HG02840 (cell line): ENCODE data around the gene ZSCAN22.
A peak's percentile ranks its signal among the peaks of the same experiment; 100 is the strongest.

Source experiments
- ATAC-seq: cut with Tn5 transposase; IDR thresholded peaks from one replicate; pipeline ENCODE4 v1.9.1; 2021; ENCODE audit warnings: mild to moderate bottlenecking, moderate library complexity, moderate number of reproducible peaks; ENCODE audit not compliant: unreplicated experiment, low FRiP score

The ZSCAN22 gene

GRCh38 chr19:58350871-58351557 lies 24.2 kb downstream of the ZSCAN22 start:
- ATAC-seq = no peak

- no peak for ATAC-seq
Measured at GRCh38 chr19:58351558-58351878, 24.7 kb downstream of the ZSCAN22 start.

- ATAC-seq = no peak
Measured at GRCh38 chr19:58351990-58352755, 25.4 kb downstream of the ZSCAN22 start.

GRCh38 chr19:58352760-58353671 lies 26.2 kb downstream of the ZSCAN22 start, which contains the start of gene A1BG:
TSS of gene A1BG (minus strand) at chr19:58353492. CDS start at chr19:58353437, 55 bp downstream.
- no peak for ATAC-seq

GRCh38 chr19:58353717-58354477 lies 27.1 kb downstream of the ZSCAN22 start:
- no peak for ATAC-seq

- no peak for ATAC-seq
Measured at GRCh38 chr19:58354478-58355030, 27.8 kb downstream of the ZSCAN22 start.

- ATAC-seq = no peak
Measured at GRCh38 chr19:58355215-58355796, 28.5 kb downstream of the ZSCAN22 start.

- ATAC-seq = no peak
Measured at GRCh38 chr19:58355908-58356765, 29.3 kb downstream of the ZSCAN22 start.

GRCh38 chr19:58356766-58357480 lies 30.1 kb downstream of the ZSCAN22 start:
- no peak for ATAC-seq

- ATAC-seq = no peak
Measured at GRCh38 chr19:58357481-58358145, 30.8 kb downstream of the ZSCAN22 start.

GRCh38 chr19:58361900-58362271 lies 35.1 kb downstream of the ZSCAN22 start:
- ATAC-seq = peak; percentile 11

GRCh38 chr19:58362272-58362994 lies 35.6 kb downstream of the ZSCAN22 start, which contains the start of gene ZNF497:
TSS of gene ZNF497 (minus strand) at chr19:58362751. CDS start at chr19:58357635, 5,116 bp downstream.
- ATAC-seq = peak; percentile 87

- ATAC-seq = no peak
Measured at GRCh38 chr19:58364146-58364545, 37.4 kb downstream of the ZSCAN22 start.

- ATAC-seq = no peak
Measured at GRCh38 chr19:58366585-58367430, 40.0 kb downstream of the ZSCAN22 start.

- no peak for ATAC-seq
Measured at GRCh38 chr19:58367698-58368454, 41.1 kb downstream of the ZSCAN22 start.
